ENCODE data around the gene LIPK.
A peak's percentile ranks its signal among the peaks of the same experiment; 100 is the strongest.

The LIPK gene

GRCh38 chr10:88788924-88789323, 82.9 kb downstream of the LIPK start:
- DNase-seq = no peak

DNA sequence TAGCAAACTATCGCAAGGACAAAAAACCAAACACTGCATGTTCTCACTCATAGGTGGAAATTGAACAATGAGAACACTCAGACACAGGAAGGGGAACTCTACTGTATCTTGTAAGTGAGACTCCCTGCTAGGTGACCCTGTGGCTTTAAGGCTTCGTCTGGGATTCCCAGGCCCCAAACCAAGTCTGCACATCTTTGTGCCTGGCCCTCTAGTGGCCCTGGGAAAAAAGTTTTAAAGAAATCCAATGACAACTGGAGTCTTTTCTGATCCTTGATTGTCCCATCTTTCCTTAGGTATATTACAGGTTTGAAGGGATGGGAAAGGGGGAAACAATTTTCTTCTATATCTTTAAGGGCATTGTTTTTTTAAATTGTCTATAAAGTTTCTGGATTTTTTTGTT, 85.9 kb downstream of the LIPK start:
- DNase-seq = peak; percentile 27

GRCh38 chr10:88792661-88793060, 86.6 kb downstream of the LIPK start:
- DNase-seq = no peak

DNA sequence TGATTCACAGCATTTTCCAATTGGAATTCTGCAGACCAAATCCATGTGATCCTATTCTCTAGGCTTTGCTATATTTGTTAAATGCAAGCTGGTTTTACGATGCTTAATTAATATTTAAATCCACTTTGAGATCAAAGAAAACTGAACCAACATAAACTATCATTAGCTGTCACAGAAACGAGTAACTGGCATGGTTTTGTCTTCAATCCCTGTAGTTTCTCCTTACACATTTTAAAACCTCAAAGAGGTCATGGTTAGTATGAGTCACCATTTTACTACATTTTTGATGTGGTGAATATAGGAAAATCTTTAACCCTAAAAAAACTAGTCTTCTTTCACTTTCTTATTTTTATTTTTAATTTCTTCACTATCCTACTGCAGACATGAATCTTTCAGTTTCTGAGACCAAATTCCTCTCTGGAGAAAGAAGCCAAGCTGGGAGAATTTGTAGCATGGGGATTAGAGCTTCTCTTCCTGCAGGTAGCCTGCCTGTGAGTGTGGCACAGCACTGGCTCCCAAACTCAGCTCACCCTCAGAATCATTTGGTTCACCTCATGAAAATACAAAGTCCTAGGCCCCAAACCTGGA, 87.8 kb downstream of the LIPK start:
- peak; percentile 64 for DNase-seq

DNA sequence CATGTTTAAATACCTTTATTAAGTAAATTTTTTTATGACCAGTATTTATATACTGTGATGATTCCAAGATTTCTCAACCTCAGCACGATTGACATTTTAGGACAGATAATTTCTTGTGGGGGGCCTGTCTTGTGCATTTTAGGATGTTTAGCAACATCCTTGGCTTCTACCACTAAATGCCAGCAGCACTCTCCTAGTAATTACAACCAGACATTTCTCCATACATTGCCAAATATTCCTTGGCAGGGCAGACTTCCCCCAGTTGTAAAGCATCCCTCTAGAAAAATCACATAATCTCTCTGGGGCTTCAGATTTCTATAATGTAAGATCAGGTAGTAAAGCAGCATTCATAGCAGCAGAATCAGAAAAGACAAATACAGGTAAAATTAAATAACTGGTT, 88.7 kb downstream of the LIPK start:
- DNase-seq = peak; percentile 58

DNA sequence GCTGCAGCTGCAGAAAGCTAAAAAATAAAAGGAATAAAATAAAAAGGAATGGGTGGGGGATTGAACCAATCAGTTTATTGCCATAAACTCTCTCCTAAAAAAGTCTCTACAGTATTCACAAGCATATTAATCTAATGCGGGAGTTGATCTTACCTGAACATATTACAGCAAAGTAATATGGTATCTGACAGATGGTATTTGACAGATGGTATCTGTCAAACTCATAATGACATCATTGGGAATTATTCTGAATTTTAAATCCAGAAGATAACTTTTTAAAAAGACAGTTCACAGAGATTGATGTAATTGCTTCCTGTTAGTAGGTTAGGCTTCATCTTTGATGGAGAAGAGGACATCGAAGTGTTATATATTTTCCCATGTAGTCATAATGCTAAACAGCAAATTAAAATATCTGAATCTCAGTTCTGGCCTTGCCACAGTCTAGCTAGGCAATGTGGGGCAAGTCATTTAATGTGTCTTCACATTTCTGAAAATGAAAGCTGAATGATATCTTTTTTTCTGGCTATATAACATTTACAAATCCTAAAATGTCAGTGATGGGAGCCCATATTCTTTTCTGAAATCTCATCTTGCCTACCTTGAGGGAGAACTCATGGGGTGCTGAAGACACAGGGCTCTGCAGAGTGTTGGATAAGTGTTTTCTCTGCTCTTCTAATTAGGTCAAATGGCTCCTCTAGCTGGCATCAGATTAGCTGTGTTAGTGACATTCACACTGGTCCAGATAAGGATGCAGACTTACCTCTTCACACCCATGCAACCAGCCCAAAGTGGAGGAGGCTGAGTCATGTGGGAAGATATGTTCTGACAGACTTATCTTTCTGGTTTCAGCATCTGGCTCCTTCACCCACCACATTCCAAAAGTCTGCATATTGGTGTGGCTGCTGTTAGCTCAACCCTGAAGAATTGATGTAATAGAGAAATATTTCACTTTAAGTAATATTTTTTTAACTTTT, 94.4 kb downstream of the LIPK start:
- DNase-seq = peak; percentile 63

Data from fibroblast of skin of right quadriceps (primary cell).